HEK293T (cell line): ENCODE data around the gene CHST3.

ENCODE experiments used
- ARNT ChIP-seq: fragments of 450-650 bp; IDR thresholded peaks from 2 replicates; pipeline ENCODE4 v1.6.1; 2017; ENCODE audit warnings: mild to moderate bottlenecking
- BHLHE40 ChIP-seq: fragments of 450-650 bp; IDR thresholded peaks from 2 replicates; pipeline ENCODE4 v1.6.1; 2016; ENCODE audit warnings: mild to moderate bottlenecking, moderate library complexity, borderline replicate concordance
- CTBP1 ChIP-seq: fragments of 450-650 bp; IDR thresholded peaks from 2 replicates; pipeline ENCODE4 v1.6.1; 2016; ENCODE audit warnings: borderline replicate concordance
- ELF4 ChIP-seq: fragments of 450-650 bp; IDR thresholded peaks from 2 replicates; pipeline ENCODE4 v1.6.1; 2017; ENCODE audit warnings: antibody characterized with exemption
- FOXK2 ChIP-seq: fragments of 450-650 bp; IDR thresholded peaks from 2 replicates; pipeline ENCODE4 v1.6.1; 2016; ENCODE audit warnings: mild to moderate bottlenecking
- FOXM1 ChIP-seq: fragments of 450-650 bp; IDR thresholded peaks from 2 replicates; pipeline ENCODE4 v1.6.1; 2017; ENCODE audit warnings: mild to moderate bottlenecking, borderline replicate concordance
- HDGF ChIP-seq: fragments of 450-650 bp; IDR thresholded peaks from 2 replicates; pipeline ENCODE4 v1.6.1; 2017; ENCODE audit warnings: antibody characterized with exemption, borderline replicate concordance
- L3MBTL2 ChIP-seq: fragments of 450-650 bp; conservative IDR thresholded peaks from 2 replicates; pipeline ENCODE4 v1.6.1; 2016; ENCODE audit warnings: mild to moderate bottlenecking
- SP1 ChIP-seq: fragments of 450-650 bp; IDR thresholded peaks from 2 replicates; pipeline ENCODE4 v1.6.1; 2017
- SUZ12 ChIP-seq: fragments of 450-650 bp; IDR thresholded peaks from 2 replicates; pipeline ENCODE4 v1.6.1; 2016; ENCODE audit warnings: mild to moderate bottlenecking
- TARDBP ChIP-seq: fragments of 450-650 bp; IDR thresholded peaks from 2 replicates; pipeline ENCODE4 v1.6.1; 2016
- ZNF384 ChIP-seq: fragments of 450-650 bp; IDR thresholded peaks from 2 replicates; pipeline ENCODE4 v1.6.1; 2016
- TF ChIP-seq, protein P1 (sequence below): fragments of 450-650 bp; IDR thresholded peaks from 2 replicates; pipeline ENCODE4 v1.6.1; 2016

- TF ChIP-seq ZNF384 = no peak
- TF ChIP-seq SP1 = no peak
- no peak for TF ChIP-seq ELF4
- no peak for TF ChIP-seq SUZ12
- TF ChIP-seq TARDBP = no peak
- TF ChIP-seq BHLHE40 = no peak
- TF ChIP-seq HDGF = no peak
- TF ChIP-seq FOXK2 = no peak
- no peak for TF ChIP-seq L3MBTL2
- TF ChIP-seq, protein P1, sequence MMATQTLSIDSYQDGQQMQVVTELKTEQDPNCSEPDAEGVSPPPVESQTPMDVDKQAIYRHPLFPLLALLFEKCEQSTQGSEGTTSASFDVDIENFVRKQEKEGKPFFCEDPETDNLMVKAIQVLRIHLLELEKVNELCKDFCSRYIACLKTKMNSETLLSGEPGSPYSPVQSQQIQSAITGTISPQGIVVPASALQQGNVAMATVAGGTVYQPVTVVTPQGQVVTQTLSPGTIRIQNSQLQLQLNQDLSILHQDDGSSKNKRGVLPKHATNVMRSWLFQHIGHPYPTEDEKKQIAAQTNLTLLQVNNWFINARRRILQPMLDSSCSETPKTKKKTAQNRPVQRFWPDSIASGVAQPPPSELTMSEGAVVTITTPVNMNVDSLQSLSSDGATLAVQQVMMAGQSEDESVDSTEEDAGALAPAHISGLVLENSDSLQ = no peak
- no peak for TF ChIP-seq CTBP1
- TF ChIP-seq ARNT = no peak
- TF ChIP-seq FOXM1 = no peak
These were observed 81.4 kb downstream of the CHST3 start for GRCh38 chr10:72045586-72045985.
